Activated CD4-positive, alpha-beta T cell treated with anti-CD3 and anti-CD28 coated beads for 48 hours (primary cell): ENCODE data around the gene CD300LD.
"Not testable (repeated sequence)": the region's sequence is repeated elsewhere in the genome, so short reads cannot be mapped to it uniquely, and the experiment has no call there.

Experiments
- DNase-seq: peaks from one replicate; pipeline ENCODE4 v3.0.0-alpha.2; 2020

Gene CD300LD

DNA sequence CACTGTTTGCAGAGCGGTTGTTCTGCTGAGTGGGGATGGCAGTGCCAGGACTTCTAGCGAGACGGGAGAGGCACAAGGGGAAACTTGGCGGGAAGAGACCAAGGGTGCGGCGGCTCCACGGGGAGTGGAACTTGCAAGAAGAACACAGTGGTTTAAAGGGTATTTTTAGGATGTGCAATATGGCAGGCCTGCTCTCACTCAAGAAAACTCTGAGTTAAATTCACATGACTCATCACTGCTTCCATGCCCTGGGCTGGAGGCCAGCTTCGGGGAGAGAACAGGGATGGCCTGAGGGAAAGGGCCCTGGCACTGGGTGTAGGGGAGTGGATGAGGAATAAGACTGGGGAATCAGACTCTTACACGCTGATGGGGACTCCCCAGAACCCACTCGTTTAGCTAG, 13.3 kb upstream of the CD300LD start:
- DNase-seq = no peak

DNA sequence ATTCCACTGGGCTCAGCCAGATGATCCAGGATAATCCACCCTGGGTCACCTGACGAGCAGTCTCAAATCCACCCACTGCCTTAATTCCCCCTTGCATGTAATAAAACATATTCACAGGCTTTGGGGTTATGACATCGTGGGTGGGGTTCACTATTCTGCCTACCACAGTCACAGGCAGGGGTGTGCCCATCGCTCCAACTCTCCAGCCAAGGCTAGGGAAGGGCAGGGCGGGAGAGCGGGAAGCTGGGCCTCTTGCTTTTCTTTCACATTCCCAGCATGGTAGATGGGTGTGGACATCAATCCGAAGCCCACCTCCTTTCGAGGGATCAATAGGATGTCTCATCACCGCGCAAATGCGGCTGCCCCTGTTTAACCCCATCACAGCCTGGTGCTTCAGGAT, 12.7 kb upstream of the CD300LD start:
- no peak for DNase-seq

DNA sequence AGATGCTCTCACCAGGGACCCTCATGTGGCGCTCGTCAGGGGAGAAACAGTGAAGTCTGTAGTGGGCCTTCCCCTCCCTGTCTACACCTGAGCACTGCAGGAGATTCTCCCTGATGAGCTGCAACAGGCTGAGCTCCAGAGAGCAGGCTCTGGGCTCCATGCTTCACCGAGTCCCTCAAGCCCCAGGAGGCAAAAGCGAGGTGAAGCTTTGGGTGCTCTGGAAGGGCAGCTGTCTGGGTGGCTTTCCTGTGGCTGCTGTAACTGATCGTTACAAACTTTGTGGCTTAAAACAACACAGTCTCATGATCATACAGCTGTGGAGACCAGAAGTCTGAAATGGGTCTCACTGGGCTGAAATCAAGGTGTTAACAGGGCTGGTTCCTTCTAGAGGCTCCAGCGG, 12.1 kb upstream of the CD300LD start:
- no peak for DNase-seq

DNA sequence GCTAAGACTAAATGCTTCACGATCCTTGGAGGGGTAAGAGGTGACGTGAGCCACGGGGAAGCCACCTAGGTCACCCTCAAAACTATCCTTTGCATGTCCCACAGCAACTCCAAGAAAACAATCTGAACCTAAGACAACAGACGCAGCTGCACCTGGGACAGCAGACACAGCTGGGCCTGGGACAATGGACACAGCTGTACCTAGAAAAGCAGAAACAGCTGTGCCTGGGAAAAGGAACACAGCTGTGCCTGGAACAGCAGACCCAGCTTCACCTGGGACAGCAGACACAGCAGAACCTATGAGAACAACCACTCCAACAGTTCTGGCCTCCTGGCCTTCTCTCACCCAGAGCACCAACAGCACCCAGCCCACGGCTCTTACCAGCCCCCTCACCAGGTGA, 11.7 kb upstream of the CD300LD start:
- no peak for DNase-seq

DNA sequence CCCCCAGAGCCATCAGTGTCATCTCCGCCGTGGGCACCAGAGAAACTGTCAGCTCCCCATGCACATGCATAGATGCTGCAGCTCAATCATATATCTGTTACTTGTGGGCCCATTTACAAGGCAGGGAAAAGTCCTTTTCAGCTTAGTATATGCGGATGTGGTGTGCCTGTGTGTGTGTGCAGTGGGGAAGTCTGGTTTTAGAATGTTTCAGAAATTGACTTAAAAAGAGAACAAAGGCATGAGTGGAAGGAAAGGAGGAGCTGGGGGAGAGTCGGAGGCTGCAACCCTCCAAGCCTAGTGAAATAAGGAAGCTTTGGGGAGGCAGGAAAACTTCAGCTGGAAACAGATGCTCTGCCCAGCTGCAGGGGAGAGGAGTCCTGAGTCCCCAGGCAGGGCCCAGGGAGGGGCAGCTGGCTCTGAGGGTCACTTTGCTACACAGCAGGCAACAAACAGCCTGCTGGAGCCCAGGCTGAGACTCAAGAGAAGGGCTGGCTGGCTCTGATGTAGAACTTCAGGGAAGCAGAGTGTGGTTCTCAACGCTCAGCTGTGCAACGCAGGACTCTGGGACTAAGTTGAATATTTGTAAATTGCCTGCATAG, 11.1 kb upstream of the CD300LD start:
- no peak for DNase-seq

DNA sequence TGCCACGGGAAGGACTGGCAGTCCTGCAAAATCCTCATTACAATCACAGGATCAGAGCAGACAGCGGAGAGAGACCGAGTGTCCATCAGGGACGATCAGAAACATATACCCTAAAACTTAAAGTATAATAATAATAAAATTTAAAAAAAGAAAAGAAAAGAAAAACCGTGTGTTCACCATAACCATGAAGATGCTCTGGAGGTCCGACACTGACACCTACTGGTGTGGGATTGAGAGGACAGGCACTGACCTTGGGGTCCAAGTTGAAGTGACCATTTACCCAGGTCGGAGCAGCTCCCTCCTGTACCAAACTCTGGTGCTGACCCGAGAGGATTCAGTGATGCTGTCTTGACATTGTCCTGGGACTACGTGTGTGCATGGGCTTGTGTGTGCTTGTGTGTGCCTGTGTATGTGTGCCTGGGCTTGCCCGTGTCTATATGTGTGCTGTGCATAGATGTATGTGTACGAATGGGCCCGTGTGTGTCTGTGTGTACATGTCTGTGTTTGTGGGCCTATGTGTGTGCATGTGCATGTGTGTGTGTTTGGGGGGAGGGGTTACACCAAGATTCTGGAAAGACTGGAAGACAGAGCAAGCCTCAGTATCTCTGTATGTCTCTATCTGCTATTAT, 10.0 kb upstream of the CD300LD start:
- peak; percentile 51 for DNase-seq

DNA sequence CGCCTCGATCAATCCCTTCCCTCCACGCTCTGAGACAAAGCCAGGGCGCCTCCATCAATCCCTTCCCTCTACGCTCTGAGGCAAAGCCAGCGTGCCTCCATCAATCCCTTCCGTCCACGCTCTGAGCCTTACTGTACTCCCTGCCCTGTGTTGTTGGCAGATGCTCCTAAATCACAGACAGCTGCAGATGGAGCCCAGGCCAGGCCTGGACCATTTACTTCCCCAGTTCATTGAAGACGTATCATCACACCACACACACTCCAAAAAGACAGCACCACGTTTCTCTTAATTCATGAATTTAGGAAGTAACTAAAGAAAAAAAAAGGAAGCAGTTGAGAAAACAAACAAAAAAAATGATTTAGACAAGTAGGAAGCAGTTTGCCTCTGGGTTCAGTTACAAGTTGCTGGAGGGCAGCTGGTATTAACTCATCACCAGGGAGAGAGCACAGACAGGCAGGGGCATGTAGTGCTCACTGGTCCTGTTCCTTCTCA, 7.4 kb upstream of the CD300LD start:
- no peak for DNase-seq

DNA sequence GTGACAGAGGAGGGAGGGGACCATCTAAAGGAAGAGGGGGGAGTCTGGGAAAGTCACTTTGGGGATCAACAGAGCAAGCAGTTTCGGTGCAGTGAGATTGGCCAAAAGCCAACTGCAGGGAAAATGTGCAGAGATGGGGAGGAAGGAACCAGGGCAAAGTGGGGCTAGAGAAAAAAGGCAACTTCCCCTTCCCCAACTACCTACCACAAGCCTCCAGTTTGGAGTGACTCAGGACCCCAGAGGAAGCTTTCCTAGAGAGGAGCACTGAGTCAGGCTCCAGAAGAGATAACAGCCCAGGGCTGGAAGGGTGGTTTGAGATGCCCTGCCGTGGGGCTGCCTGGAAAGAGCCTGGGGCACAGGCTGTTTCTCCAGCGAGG, 6.9 kb upstream of the CD300LD start:
- no peak for DNase-seq

DNA sequence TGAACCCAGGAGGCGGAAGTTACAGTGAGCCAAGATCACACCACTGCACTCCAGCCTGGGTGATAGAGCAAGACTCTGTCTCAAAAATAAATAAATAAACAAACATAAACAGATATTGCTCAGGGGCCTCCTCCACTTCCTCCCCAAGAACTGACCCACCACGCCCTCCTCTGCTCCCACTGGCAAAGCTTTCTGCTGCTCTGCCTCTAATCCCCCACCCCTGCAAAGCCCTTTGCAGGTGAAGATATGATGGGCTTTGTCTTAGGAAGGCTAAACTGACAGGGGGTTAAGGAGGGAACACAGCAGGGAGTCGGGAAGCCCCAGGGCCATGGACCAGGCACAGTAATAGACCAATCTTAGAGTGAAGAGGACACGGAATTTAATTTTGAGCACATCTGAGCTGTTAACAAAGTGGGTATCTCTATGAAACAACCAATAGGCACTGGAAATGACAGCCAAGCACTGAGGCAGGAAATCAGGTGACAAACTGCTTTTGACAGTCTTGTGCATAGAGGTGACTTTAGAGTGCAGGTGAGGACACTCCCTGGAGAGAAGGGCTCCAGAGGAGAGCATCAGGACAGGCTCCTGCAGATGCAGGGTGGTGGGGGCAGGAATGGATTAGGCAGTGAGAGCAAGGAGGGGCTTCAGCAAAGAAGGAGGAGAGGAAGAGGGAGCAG, 6.4 kb upstream of the CD300LD start:
- DNase-seq = no peak

DNA sequence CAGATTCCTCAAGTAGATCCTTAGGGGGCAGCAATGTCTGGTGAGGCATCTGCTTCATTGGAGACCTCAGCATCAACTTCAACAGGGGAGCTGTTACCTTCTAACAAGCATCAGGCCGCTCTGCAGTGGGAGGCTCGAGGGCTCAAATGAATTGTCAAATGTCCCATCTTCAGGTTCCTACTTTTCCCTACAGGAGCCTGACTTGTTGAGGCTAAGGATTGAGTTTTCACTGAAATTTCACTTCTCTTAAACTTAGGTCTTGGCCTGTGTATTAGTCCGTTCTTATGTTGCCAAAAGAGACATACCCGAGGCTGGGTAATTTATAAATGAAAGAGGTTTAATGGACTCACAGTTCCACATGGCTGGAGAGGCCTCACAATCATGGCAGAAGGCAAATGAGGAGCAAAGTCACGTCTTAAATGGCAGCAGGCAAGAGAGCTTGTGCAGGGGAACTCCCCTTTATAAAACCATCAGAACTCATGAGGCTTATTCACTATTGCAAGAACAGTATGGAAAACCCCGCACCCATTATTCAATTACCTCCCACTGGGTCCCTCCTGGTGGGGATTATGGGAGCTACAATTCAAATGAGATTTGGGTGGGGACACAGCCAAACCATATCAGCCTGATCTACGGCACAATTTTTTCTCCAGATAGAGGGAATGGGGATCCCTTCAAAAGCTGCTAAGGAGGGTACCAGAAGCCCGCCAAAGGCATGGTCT, 5.1 kb upstream of the CD300LD start:
- no peak for DNase-seq

DNA sequence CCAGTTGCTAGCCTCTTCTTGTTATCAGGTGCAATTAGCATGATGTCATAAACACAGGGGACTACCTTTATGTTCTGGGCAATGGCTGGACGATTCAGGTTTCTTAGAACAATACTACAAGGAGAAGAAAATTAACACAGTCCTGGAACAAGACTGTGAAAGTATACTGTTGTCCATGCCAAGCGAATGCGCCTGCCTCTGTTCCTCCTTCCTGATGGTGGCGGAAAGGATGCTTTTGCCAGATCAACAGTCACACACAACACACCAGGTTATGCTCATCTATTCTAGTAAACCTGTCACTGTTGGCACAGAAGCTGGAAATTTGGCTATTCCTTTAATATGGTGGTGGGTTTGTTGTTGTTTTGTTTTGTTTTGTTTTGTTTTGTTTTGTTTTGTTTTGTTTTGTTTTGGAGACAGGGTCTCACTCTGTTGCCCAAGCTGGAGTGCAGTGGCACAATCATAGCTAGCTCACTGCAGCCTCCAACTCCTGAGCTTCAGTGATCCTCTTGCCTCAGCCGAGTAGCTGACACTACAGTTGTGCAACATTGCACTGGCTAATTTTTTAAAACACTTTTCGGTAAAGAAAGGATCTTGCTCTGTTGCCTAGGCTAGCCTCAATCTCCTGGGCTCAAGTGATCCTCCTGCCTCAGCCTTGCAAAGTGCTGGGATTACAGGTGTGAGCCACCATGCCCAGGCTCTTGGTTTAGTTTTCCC, 3.1 kb upstream of the CD300LD start:
- DNase-seq = no peak

DNA sequence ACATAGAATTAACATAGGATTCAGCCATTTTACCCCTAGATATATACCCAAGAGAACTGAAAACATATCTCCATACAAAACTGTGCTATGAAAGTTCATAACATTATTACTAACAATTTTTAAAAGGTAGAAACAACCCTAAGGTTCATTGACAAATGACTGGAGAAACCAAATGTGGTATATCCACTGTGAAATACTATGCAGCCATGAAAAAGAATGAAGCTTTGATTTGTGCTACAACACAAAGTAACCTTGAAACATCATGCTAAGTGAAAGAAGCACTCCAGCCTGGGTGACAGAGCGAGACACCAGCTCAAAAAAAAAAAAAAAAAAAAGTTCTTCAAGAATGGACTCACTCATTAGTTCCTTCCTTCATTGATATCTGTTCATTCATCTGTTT, 580 bp downstream of the CD300LD start:
- no peak for DNase-seq

DNA sequence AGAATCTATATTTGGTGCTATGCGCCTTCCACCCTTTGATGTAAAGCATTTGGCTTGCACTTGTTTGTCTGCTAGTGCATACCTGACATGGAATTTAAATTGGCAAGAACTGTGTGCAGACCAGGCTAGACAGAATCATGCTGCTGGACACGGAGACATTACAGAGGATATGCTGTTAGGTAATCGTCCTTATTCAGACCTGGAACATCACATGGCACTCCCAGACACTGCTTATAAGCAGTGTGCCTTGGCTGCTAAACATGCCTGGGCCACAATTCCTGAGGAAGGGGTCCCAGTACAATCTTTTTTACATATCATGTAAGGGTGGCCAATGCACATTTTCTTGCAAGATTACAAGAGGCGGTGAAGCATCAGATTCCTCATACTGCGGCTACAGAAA, 6.4 kb downstream of the CD300LD start:
- no peak for DNase-seq

DNA sequence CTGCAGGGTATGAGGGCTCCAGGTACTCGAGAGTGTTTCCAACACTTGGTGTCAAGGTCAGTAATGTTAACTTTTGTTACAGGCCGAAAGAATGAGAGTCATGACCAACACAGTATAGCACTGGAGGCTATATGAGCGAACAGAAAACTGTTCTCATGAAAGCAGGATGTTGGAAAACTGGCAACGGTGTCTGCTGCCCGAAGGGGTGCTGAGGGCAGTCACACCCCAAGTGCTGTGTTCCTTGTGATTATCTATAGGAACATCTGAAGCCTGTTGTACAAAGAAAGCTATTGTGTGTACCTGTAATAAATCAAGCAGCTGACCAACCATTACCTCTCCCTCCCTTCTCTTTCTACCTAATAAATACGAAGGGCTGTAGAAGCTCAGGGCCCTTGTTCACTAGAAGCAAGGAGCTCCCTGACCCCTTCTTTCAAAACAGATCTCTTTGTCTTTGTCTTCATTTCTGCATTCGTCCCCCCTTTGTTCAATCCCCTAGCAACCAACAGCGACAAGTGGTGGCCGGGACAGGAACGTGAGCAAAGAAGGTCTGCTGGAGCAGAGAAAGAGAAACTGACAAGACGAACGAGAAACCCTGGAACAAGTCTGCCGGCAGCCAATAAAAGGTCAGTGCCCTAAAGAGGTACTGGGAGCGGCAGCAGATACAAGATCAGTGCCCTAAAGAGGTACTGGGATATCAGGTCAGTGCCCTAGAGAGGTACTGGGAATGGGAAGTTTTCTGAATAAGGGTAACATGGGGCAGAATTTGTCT, 7.6 kb downstream of the CD300LD start:
- no peak for DNase-seq

DNA sequence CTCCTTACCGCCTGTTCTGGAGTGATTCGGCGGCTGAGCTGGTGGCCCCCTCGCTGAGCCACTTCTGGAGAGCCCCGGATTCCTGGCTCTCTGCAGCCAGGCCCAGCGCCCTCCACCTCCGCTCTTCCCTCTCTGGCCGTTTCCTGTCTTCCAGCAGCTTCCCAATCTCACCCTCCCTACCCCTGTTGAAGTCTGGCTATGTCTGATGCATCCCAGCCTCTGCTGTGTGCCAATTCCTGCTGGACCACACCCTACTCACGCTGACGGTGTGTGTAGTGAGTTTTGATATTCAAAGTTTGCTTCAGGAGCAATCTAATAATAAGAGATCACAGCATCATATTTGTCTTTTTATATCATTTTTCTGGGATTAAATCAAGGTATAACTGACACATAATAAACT, 9.4 kb downstream of the CD300LD start:
- no peak for DNase-seq

DNA sequence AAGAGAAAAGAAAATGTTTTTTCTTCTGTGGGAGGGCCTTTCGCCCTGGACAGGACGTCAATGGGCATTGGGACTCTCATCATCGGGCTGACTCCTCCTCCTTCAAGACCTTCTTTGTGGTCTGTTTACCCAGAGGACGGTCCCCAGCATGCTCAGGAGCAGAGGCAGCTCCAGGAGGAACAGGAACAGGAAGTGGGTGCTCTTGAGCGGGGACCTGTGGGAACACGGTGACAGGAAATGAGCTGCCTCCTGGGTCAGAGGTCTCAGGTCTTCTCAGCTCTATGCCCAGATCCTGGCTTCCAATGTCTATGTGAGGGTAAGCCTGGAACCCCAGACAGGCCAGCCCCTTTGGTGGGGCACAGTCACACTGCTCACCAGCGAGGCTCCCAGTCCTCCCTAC, 12.2 kb downstream of the CD300LD start:
- DNase-seq = no peak

DNA sequence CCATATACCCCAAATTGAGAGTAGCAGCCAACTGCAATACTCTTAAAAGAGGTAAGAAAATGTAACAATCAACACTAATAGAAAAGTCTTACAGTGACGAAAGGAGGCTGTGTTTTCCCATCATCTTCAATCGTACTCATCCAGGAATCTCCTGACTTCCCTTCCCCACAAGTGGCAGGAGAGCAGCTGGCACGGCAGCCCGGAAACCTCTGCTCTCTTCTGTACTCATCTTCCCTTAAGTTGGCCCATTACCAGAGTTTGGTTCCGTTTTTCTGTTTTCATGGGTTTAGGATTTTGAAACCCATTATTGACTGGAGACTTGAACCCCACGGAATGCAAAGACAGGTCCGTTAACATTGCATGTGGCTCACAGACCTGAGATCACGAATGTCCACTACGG, 13.1 kb downstream of the CD300LD start:
- DNase-seq = no peak

DNA sequence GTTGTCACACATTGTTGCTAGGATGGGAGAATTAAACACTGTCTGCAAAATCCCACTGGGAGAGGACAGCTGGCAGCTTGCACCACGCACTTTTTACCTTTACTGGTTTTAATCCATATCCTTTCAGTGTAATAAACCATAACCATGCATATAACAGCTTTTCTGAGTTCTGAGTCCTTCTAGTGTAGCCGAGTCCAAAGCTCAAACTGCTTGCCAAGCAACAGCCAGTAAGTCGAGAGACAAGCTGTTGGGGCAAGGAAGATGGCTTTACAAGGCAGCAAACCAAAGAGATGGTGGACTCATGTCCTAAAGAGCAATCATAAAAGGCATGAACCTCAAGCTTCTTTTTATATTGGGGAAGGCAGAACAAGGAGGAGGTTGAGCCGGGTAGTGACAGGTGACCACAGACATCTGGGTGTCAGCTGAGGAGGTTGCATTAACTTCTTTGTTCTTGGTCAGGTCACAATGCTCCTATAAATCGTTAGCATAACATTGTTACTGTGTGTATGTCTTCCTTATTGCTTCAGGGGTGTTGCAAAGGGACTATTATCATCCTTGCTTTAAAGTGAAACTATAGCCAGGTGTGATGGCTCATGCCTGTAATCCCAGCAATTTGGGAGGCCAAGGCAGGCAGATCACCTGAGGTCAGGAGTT, 17.5 kb downstream of the CD300LD start:
- no peak for DNase-seq

DNA sequence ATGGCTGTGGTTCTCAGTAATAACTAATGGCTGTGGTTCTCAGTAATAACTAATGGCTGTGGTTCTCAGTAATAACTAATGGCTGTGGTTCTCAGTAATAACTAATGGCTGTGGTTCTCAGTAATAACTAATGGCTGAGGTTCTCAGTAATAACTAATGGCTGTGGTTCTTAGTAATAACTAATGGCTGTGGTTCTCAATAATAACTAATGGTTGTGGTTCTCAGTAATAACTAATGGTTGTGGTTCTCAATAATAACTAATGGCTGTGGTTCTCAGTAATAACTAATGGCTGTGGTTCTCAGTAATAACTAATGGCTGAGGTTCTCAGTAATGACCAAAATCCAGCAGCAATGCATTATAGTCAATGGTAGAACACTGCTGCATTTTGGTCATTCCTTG, 18.4 kb downstream of the CD300LD start:
- not testable (repeated sequence) for DNase-seq

DNA sequence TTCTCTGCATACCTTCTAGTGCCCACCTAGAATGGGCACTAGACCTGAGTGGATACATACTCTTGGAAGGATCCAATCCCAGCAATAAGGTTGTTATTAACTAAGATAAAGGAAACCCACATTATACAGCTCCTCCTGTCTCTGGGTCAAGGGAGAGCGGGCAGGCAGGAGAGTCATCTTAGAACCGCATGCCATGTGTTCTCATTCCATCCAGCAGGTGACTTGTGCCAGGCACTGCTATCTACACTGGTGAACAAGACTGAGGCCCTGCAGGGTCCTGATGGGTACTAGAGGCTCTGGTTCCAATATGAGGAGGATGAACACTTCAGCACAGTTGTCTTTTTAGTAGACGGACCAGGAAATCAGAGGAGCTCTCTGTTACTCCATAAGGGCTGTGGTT, 18.9 kb downstream of the CD300LD start:
- no peak for DNase-seq

DNA sequence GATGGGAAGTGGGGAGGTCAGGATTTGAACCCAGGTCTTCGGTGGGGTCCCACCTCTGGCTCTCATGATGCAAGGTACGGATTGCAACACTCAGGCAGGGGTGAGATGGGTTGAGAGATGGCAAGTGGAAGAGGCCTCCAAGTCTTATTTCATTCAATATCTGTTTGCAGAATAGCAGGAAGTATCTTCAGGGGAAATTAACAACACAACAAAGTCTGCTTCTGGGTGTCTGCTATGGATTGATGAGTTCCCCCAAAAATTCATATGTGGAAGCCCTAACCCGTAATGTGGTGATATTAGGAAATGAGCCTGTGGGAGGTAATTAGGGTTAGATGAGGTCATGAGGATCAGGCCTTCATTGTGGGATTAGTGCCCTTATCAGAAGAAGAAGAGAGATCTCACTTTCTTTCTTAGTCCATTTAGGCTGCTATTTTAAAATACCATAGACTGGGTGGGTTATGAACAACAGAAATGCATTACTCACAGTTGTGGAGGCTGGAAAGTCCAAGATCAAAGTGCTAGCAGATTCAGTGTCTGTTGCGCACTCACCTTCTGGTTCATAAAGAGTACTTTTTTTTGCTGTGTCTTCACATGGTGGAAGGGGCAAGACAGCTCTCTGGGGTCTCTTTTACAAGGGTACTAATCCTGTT, 20.3 kb downstream of the CD300LD start:
- DNase-seq = no peak
